GM19035 (cell line): ENCODE results near the gene PTGES2.

Experiments used
- ATAC-seq: cut with Tn5 transposase; IDR thresholded peaks from one replicate; pipeline ENCODE4 v1.9.1; 2021; ENCODE audit not compliant: unreplicated experiment

Gene PTGES2

GRCh38 chr9:128103589-128103962 is 24.0 kb downstream of the PTGES2 start:
- no peak for ATAC-seq

DNA sequence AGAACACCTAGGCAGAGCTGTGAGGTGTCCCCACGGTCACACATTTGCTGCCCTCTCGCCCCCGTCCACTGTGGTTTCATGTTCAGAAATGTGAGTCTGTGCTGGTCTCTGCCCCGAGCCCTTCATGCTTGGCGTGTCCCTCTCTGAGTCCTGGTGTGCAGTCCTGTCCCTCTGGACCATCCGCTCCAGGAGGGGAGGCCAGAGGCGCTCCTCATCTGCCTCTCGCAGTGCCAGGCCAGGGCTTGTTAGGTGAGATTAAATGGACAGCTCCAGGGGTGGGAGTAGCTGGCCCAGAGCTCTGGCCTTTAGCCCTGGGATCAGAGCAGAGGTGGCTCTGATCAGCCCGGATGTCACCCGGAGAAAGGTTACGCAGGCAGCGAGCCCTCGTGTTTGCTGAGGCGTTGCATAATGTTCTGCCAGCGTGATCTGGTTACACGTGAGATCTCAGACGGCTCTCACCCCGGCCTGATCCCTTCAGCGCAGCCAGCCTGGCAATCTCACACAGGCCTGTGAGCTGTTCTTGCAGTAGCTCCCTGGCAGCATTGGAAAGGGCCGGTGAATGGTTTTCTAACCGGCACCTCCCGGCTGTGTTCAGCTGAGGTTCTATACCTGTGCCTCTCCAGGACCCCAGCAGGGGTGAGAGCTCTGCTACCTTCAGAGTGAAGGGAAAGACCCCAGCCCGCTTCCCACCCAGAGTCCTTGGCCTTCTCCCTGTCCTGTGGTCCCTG is 24.5 kb downstream of the PTGES2 start:
- no peak for ATAC-seq

DNA sequence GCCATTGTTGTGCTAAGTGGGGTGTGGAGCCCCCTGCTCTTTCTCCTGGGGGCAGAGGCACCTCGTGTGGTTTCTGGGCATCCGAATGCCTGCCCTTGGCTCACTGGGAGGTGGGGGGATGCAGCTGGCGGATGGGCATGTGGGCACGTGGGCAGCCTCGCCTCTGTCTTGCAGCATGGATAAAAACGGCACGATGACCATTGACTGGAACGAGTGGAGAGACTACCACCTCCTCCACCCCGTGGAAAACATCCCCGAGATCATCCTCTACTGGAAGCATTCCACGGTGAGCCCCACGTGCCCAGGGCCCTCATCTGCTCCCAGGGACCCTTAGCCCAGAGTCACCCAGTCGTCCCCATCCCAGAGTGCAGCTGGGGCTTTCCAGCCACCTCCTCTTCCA is 25.3 kb downstream of the PTGES2 start:
- ATAC-seq, result no peak

DNA sequence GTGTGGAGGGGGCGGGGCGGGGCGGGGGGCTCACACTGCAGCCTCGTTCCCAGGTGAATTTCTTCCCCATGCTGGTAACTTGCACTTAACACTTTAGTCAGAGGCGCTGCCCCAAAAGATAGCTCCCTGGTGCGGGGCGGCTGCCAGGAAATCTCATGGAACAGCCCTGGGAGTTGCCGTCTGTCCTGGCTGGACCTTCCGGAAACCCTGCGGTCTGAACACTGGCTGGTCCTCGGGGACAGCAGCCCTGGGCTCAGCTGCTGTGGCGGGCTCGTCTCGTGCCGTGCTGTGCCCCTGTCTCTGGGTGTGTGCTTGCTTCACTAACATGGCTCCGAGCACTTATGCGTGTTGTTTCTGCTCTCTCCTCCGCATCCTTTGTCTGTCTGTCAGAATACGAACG is 25.8 kb downstream of the PTGES2 start:
- ATAC-seq, result no peak

DNA sequence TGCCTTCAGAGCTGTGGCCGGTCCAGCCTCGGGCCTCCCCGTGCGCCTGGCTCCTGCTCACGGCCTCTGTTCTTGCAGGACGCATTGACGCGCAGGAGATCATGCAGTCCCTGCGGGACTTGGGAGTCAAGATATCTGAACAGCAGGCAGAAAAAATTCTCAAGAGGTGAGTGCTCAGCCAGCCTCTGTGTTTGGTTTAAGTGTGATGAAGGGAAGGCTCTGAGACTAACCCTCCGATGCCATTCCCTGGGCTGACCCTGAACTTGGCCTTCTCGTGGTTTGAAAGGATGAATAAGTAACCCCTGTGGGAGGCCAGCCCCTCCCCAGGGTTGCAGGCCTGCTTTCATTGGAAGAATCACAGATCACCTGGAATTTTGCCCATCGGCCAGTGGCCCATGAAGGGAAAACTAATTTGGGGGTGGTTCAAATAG is 26.3 kb downstream of the PTGES2 start:
- ATAC-seq, result no peak

DNA sequence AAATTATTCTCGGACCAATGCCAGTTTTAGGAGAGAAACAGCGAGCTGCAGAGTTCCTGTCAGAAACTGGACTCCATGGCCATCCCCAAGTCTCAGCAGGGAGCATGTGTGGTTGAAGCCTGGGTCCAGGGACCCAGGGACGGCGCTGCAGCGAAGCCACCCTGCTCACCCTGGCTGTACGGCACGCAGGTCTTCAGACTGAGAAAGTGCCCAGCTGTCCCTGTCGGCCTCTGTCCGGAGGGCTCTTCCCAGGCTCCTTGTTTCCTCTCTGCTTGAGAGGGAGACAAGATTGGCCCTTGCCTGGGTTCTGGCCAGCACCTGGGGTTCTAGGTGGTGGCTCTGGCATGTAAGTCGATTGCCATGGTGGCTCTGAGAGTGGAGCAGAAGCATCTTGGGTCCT is 26.9 kb downstream of the PTGES2 start:
- no peak for ATAC-seq

- ATAC-seq, result no peak
These were observed 27.5 kb downstream of the PTGES2 start for GRCh38 chr9:128099932-128100491.

DNA sequence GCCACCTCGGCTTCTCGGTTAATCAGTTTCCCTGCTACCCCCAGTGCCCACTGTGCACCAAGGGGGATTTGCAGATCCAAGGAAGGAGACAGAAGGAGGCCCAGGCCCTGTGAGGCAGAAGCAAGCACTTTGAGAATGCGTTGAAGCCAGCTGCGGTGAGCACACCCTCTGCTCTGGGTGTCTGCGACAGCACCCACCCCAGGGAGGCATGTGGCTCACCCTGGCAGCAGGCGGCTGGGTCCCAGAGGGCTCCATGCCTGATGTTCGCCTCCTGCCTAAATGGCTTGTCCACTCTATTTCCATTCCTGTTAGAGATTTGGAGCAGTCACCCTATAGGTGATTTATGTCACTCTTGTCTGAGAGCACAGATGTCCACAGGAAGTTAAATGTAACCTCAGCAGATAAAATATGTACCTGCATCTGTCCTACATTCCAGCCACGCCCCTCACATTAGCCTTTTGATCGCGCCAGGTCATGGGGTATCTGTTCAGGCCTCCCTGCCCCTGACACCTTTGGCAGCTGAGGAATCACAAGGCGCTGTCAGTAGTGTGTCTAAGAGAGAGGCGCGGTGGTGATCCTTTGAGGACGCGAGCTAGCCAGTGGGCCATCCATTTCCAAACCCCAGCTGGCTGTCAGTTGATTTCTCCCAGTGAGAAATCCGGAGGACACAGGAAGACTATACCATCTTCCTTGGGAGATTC is 28.1 kb downstream of the PTGES2 start:
- ATAC-seq, result no peak

DNA sequence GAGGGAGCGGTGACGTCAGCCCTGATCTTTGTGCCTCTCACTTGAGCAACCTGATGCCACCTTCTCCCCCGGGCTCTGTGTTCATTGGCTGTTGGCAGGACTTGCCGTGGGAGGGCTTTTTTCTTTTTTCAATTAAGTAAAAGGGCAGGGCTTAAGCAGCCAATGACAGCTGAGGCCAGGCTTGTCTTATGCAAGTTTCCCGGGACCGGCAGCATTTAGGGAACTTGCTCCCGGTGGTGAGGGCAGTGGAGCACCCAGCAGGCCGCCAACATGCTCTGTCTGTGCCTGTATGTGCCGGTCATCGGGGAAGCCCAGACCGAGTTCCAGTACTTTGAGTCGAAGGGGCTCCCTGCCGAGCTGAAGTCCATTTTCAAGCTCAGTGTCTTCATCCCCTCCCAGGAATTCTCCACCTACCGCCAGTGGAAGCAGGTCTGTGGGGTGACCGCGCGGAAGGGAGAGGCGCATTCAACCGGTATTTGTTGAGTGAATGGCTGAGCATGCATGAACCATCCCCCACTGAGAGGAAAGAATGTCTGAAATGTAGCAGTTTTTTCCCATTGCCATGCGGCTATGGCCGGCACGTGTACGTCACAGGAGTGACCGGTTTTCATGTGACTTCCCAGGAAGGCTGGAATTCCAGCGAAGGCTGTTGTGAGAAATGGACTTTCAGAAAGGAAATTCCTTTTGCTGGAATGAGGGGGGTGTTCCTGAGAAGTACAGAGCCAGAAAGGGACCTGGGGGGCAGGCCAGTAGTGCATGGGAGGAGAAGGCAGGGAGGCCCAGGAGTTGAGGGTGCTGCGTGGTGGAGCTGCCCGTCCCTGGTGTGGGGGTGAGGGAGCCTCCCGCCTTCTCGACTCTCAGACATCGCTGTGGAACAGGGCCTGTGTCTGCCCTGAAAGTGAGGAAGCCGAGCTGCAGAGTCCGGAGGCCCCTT is 29.0 kb downstream of the PTGES2 start:
- ATAC-seq, result no peak

- ATAC-seq, result no peak
These were observed 29.8 kb downstream of the PTGES2 start for GRCh38 chr9:128097543-128098296.

DNA sequence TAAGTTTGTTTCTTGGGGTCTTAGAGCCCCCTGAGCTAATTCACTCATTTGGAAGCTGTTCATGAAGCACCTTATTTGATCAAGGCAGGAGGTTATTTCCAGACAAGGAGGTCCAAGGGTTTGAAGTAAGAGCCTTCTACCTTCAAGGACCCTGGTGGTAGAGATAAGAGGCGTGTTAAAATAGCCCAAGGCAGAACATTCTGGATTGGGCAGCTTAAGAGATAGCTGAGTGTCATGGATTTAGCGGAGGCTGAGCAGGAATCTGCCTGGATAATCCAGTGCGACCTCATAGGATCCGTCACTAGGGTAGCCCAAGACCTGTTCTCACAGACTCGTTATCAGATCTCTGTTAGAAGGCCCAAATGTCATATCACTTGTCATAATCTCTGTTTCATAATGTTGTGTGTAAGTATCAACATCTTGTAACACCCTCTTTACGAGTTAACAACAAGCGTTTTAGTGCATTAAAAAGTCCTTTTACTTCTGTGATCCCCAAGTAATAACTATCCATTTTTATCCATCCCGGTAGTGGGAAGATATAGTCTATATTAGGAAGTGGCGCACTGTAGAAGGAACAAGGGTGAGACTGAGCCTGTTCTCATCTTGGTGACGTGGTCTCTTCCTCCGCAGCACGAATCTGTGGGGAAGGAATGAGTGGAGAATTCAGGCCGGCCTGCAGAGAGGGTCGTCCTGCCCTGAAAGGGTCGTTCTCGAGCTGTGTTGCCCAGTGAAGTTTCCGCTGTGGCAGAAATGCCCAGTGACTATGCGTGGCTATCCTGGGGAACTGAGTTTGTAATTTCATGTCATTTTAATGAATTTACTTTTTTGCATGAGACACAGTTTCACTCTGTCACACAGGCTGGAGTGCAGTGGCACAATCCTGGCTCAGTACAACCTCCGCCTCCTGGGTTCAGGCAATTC is 30.7 kb downstream of the PTGES2 start:
- ATAC-seq, result no peak

- ATAC-seq, result no peak
These were observed 32.5 kb downstream of the PTGES2 start for GRCh38 chr9:128094950-128095544.

GRCh38 chr9:128094166-128094949 is 33.2 kb downstream of the PTGES2 start:
- ATAC-seq, result peak; percentile 90

DNA sequence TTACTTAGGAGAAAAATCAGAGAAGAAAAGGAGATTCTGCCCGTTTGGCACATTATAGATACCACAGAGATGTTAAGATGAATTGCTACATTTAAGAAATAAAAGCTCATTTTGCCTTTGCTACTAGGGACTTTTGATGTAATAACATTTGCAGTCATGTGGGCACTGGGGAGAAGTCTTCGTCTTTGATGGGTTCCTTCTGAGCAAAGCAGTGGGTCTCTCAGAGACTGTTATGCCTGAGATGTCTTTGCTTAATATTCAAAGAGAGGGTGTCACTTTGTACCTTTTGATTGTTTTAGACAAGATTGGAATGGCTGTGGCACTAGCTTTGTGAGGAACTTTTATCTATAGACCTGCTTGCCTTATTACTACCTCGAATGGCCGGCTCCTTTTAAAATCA is 34.5 kb downstream of the PTGES2 start:
- no peak for ATAC-seq

DNA sequence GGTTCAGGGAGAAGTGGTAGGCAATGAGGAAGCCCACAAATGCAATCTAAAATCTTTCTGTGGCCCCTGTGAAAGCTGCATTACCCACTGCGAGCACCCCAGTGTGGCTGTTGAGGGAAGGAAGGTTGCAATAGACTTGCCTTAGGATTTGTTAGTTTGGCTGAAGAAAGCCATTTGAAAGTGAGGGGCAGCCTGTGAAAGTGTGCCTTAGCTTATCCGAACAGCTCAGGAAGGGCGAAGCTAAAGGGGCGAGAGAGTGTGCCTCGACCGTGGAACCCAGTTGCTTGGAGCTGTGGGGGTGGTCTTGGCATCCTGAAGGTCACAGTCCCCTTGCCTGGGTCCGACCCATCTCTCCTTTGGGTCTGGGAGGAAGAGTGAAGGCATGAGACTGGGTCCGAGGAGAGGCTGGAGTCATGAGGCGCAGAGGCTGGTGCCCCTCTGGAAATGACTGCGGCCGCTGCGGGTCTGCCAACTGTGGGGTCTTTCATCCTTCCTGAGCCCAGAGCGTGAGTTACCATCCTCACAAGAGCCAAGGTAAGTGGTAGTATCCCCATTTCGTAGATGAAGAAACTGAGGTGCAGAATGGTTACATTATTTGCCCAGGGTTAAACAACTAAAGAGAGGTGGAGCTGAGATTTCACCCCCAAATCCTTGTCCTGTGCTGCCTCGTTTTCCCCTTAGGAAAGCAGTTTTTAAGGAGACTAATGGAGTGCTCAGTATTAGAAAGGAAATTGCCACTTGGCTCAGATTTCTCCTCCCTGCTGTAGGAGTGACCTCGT is 35.1 kb downstream of the PTGES2 start:
- no peak for ATAC-seq

GRCh38 chr9:128091571-128091970 is 36.0 kb downstream of the PTGES2 start:
- ATAC-seq, result no peak

DNA sequence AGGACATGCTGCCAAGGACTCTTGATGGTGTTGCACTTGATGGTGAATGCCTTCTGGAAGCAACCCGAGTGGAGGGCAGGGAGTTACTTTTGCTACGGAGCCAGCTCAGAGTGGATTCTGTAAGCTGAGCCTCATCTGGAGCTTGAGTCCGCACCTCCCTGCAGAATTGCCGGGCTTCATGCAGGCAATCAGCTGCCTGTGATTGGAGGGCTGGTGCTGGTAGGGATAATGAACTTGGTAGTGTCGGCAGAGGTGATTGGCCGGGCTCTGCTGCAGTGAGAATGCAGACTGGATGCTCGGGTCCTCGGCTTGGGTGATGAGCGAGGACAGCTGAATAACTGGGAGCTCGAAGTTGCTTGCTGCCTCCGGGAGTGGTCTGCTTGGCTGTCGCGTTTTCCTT is 36.4 kb downstream of the PTGES2 start:
- no peak for ATAC-seq

GRCh38 chr9:128089299-128089698 is 38.2 kb downstream of the PTGES2 start:
- no peak for ATAC-seq
